Activated T-cell treated with anti-CD3 and anti-CD28 coated beads for 1 hour (primary cell): ENCODE data around the gene NKX1-2.

Experiments
- DNase-seq: peaks from one replicate; pipeline ENCODE4 v3.0.0-alpha.2; 2020; ENCODE audit warnings: low read depth

NKX1-2 gene

GRCh38 chr10:124450012-124450782, at the start of gene NKX1-2:
NKX1-2 (minus strand) TSS chr10:124450035; CDS start chr10:124449943, 92 bp downstream.
- no peak for DNase-seq

GRCh38 chr10:124498056-124498455, 48.2 kb upstream of the NKX1-2 start:
- DNase-seq = no peak

- no peak for DNase-seq
Observed at GRCh38 chr10:124497196-124497881, 47.5 kb upstream of the NKX1-2 start.

GRCh38 chr10:124496620-124497019, 46.8 kb upstream of the NKX1-2 start:
- DNase-seq = no peak

GRCh38 chr10:124496150-124496549, 46.3 kb upstream of the NKX1-2 start:
- no peak for DNase-seq

- no peak for DNase-seq
Observed at GRCh38 chr10:124495725-124496124, 45.9 kb upstream of the NKX1-2 start.

GRCh38 chr10:124495162-124495561, 45.3 kb upstream of the NKX1-2 start:
- no peak for DNase-seq

- DNase-seq = no peak
Observed at GRCh38 chr10:124494046-124494807, 44.4 kb upstream of the NKX1-2 start.

GRCh38 chr10:124493214-124493882, 43.5 kb upstream of the NKX1-2 start:
- no peak for DNase-seq

GRCh38 chr10:124492266-124492665, 42.4 kb upstream of the NKX1-2 start:
- no peak for DNase-seq

GRCh38 chr10:124491105-124491504, 41.3 kb upstream of the NKX1-2 start:
- no peak for DNase-seq

GRCh38 chr10:124486635-124487034, 36.8 kb upstream of the NKX1-2 start:
- no peak for DNase-seq

GRCh38 chr10:124484661-124485060, 34.8 kb upstream of the NKX1-2 start:
- DNase-seq = no peak

GRCh38 chr10:124484031-124484430, 34.2 kb upstream of the NKX1-2 start:
- DNase-seq = no peak

GRCh38 chr10:124482876-124483275, 33.0 kb upstream of the NKX1-2 start:
- no peak for DNase-seq

GRCh38 chr10:124482236-124482800, 32.5 kb upstream of the NKX1-2 start:
- DNase-seq = no peak

GRCh38 chr10:124481717-124482116, 31.9 kb upstream of the NKX1-2 start:
- DNase-seq = no peak

GRCh38 chr10:124480860-124481259, 31.0 kb upstream of the NKX1-2 start:
- no peak for DNase-seq

GRCh38 chr10:124478515-124478914, 28.7 kb upstream of the NKX1-2 start:
- no peak for DNase-seq

- no peak for DNase-seq
Observed at GRCh38 chr10:124477614-124478363, 28.0 kb upstream of the NKX1-2 start.
